Measurements from ENCODE around the gene KIRREL3.

DNA sequence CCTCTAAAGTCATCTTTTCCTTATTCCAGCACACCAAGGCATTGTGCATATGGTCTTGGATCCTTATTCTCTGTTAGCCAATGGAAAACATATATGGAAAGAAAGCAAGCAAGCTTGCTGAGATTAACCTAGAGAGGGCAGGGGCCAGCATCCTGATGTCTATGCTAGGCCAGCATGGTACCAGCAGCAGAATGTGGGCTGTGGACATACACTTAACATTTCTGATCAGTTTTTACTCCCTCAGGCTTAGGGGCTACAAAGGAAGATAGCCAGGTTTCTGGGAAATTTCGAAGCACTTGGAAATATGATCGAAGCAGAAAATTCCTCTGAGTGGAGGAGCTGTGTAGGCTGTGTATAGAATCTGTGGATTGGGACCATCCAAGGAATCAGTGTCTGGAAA, 578.1 kb downstream of the KIRREL3 start:
- TF ChIP-seq, protein P1, sequence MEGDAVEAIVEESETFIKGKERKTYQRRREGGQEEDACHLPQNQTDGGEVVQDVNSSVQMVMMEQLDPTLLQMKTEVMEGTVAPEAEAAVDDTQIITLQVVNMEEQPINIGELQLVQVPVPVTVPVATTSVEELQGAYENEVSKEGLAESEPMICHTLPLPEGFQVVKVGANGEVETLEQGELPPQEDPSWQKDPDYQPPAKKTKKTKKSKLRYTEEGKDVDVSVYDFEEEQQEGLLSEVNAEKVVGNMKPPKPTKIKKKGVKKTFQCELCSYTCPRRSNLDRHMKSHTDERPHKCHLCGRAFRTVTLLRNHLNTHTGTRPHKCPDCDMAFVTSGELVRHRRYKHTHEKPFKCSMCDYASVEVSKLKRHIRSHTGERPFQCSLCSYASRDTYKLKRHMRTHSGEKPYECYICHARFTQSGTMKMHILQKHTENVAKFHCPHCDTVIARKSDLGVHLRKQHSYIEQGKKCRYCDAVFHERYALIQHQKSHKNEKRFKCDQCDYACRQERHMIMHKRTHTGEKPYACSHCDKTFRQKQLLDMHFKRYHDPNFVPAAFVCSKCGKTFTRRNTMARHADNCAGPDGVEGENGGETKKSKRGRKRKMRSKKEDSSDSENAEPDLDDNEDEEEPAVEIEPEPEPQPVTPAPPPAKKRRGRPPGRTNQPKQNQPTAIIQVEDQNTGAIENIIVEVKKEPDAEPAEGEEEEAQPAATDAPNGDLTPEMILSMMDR (IDR thresholded peaks at IDR 0.05; ENCODE audit: low read depth, low read length): no peak
- no peak for TF ChIP-seq EZH2phosphoT487 (IDR thresholded peaks at IDR 0.05; ENCODE audit: low read depth)
